Epithelial cell of proximal tubule (primary cell): ENCODE results near the gene TOMM5. TPM values are rescaled to one million over a fixed set of nuclear protein-coding genes. Genes with fewer than 3 reads are reported as not detected.

Experiments used
- DNase-seq: peaks from one replicate; pipeline ENCODE4 v3.0.0-alpha.2; 2011; ENCODE audit warnings: low read depth
- H3K4me3 ChIP-seq: 2 replicates; pipeline ENCODE4 v1.5.1; 2011; ENCODE audit warnings: low read depth, mild to moderate bottlenecking, low read length
- CTCF ChIP-seq: conservative IDR thresholded peaks from 2 replicates; pipeline ENCODE4 v1.5.1; 2012; ENCODE audit warnings: low read depth, mild to moderate bottlenecking, low read length
- total RNA-seq: library from RNA; depleted of rRNA; stranded (reverse); fragments of >200 nt; gene quantifications from 2 replicates; pipeline ENCODE4 v1.2.3, GENCODE V29; 2015

The TOMM5 gene
- total RNA-seq, 1 donor from 2014 or later = 159 TPM

- H3K4me3 ChIP-seq = no peak overlapping the region
- TF ChIP-seq CTCF = no peak
- DNase-seq = no peak
These were observed 4.1 kb upstream of the TOMM5 start for GRCh38 chr9:37596504-37596903.

DNA sequence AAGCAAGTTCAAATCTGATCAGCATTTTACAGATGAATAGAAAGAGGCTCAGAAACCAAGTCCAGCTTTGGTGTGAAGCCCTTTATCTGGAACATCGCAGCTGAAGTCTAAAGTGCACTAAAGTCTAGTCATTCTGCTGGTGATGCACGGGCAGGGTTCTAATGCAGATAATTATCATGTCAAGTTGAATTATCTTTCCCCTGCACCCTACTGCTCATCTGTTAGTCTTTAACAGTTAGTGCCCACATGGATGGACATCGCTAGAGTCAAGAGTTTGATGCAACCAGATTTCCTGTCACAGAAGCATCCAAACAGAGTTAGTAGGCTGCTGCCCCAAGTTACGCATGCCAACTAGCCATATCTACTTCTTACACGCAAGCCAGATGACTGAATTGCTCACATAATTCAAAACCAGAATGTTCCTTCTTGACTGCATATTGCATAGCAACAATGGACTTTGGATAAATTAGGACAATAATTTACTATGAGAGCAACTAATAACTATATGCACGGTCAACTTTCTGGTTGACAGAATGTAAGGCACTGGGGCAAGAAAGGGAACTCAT lies 1.6 kb upstream of the TOMM5 start:
- TF ChIP-seq CTCF = no peak
- no peak for DNase-seq
- H3K4me3 ChIP-seq = peak overlapping the region; percentile 19

- TF ChIP-seq CTCF = no peak
- no peak overlapping the region for H3K4me3 ChIP-seq
- no peak for DNase-seq
These were observed 4.9 kb downstream of the TOMM5 start for GRCh38 chr9:37587521-37587920.

DNA sequence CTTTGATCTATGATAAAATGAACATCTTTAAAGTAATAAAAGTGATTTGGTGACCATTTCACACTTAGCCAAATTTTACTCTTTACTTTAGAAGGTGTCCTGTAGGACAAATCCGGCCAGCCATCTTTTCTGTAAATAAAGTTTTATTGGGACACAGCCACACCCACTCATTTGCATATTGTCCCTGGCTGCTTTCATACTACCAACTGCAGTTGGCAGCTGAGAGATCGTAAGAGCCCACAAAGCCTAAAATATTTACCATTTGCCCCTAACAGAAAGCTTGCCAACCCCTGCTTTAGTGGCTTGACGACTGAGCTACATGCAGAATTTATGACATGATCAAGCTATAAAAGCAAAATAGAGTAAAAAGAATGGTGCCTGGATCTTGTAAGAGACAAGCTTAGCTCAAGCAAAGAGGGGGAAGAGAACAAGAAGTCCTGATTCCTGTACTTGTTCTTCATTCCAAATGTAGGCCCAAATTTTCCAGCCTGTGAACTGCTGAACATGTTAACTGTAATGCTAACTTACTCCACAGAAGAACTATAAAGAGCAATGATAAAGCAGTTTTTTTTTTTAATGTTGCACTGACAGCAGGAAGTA lies 8.8 kb downstream of the TOMM5 start:
- no peak for DNase-seq
- no peak overlapping the region for H3K4me3 ChIP-seq
- TF ChIP-seq CTCF = no peak

GRCh38 chr9:37582548-37583157 lies 9.7 kb downstream of the TOMM5 start:
- no peak for DNase-seq
- no peak overlapping the region for H3K4me3 ChIP-seq
- TF ChIP-seq CTCF = peak; percentile 68

- DNase-seq = no peak
- TF ChIP-seq CTCF = no peak
- H3K4me3 ChIP-seq = peak within 1 kb of the TSS; percentile 89
These were observed 16.3 kb downstream of the TOMM5 start, which contains the start of gene FBXO10 for GRCh38 chr9:37575921-37576721. TSS of gene FBXO10 (minus strand) at chr9:37576380. CDS start at chr9:37541768, 34,612 bp downstream.
